SK-N-MC (cell line): ENCODE measurements around the gene DUSP9.

Source experiments
- DNase-seq: peaks from one replicate; pipeline ENCODE4 v3.0.0-alpha.2; 2011; ENCODE audit warnings: low read depth, low spot score
- H3K27ac ChIP-seq: fragments of 200-600 bp; sonication (generic); 2 replicates; pipeline ENCODE4 v1.5.1; 2016; ENCODE audit warnings: mixed run types
- H3K36me3 ChIP-seq: fragments of 200-600 bp; sonication (generic); 2 replicates; pipeline ENCODE4 v1.6.1; 2017; ENCODE audit warnings: antibody characterized with exemption, low read length, mixed read lengths; ENCODE audit not compliant: insufficient read depth
- H3K4me3 ChIP-seq: fragments of 200-600 bp; sonication (generic); 2 replicates; pipeline ENCODE4 v1.5.1; 2016
- H3K9ac ChIP-seq: fragments of 200-600 bp; sonication (generic); 2 replicates; pipeline ENCODE4 v1.8.0; 2017; ENCODE audit warnings: mixed run types, mixed read lengths; ENCODE audit not compliant: insufficient read length
- H3K9me3 ChIP-seq: fragments of 200-600 bp; sonication (generic); 2 replicates; pipeline ENCODE4 v1.6.1; 2017; ENCODE audit warnings: low read depth, mild to moderate bottlenecking, antibody characterized with exemption, low read length, moderate library complexity, mixed read lengths
- EZH2 ChIP-seq: fragments of 200-600 bp; sonication (generic); IDR thresholded peaks from one replicate; pipeline ENCODE4 v1.6.1; 2017; ENCODE audit warnings: antibody characterized with exemption
- FOXP2 ChIP-seq: optimal IDR thresholded peaks from 2 replicates; pipeline ENCODE3; 2011; ENCODE audit warnings: mild to moderate bottlenecking, moderate library complexity; ENCODE audit not compliant: insufficient read depth; ENCODE audit errors: extremely low read length, control extremely low read depth
- POLR2AphosphoS5 ChIP-seq: IDR thresholded peaks from 2 replicates; pipeline ENCODE4 v1.6.1; 2012; ENCODE audit warnings: mild to moderate bottlenecking, low read depth, low read length, borderline replicate concordance

DUSP9 gene

GRCh38 chrX:153621949-153622598 is 24.9 kb upstream of the DUSP9 start:
- H3K9ac ChIP-seq = no peak overlapping the region

GRCh38 chrX:153622661-153623309 is 24.2 kb upstream of the DUSP9 start:
- no peak for TF ChIP-seq POLR2AphosphoS5
- TF ChIP-seq FOXP2 = no peak
- TF ChIP-seq EZH2 = no peak
- no peak for DNase-seq
- Histone ChIP-seq H3K36me3 (no peaks in the 10 kb centered on the region), H3K9me3 (no peaks in the 10 kb centered on the region), H3K27ac (no peak overlapping the region), H3K4me3 (no peak overlapping the region), H3K9ac (no peak overlapping the region)

More at GRCh38 chrX:153621949-153622598, 24.9 kb upstream of the DUSP9 start:
- Histone ChIP-seq H3K36me3 (no peaks in the 10 kb centered on the region), H3K4me3 (no peak overlapping the region), H3K27ac (no peak overlapping the region), H3K9me3 (no peaks in the 10 kb centered on the region)
- TF ChIP-seq EZH2 = no peak
- no peak for TF ChIP-seq POLR2AphosphoS5
- TF ChIP-seq FOXP2 = no peak
- no peak for DNase-seq

GRCh38 chrX:153623310-153624029 is 23.5 kb upstream of the DUSP9 start:
- no peak for DNase-seq
- Histone ChIP-seq H3K9ac (no peak overlapping the region), H3K4me3 (no peak overlapping the region), H3K27ac (no peak overlapping the region), H3K9me3 (no peaks in the 10 kb centered on the region), H3K36me3 (no peaks in the 10 kb centered on the region)
- TF ChIP-seq EZH2 (no peak), FOXP2 (no peak), POLR2AphosphoS5 (no peak)

GRCh38 chrX:153624196-153625091 is 22.6 kb upstream of the DUSP9 start:
- Histone ChIP-seq H3K9ac (no peak overlapping the region), H3K4me3 (no peak overlapping the region), H3K36me3 (no peaks in the 10 kb centered on the region), H3K9me3 (no peaks in the 10 kb centered on the region), H3K27ac (no peak overlapping the region)
- TF ChIP-seq FOXP2 = no peak
- no peak for DNase-seq

- TF ChIP-seq POLR2AphosphoS5 (no peak), FOXP2 (no peak), EZH2 (no peak)
- Histone ChIP-seq H3K4me3 (no peak overlapping the region), H3K9ac (no peak overlapping the region), H3K27ac (no peak overlapping the region), H3K36me3 (no peaks in the 10 kb centered on the region), H3K9me3 (no peaks in the 10 kb centered on the region)
- no peak for DNase-seq
Observed at GRCh38 chrX:153625271-153626024, 21.6 kb upstream of the DUSP9 start.

GRCh38 chrX:153626025-153626633 is 20.9 kb upstream of the DUSP9 start:
- no peak for DNase-seq
- no peaks in the 10 kb centered on the region for H3K36me3 ChIP-seq
- H3K4me3 ChIP-seq = no peak overlapping the region
- TF ChIP-seq POLR2AphosphoS5 (no peak), EZH2 (no peak), FOXP2 (no peak)
- H3K9ac ChIP-seq = no peak overlapping the region
- H3K9me3 ChIP-seq = no peaks in the 10 kb centered on the region
- no peak overlapping the region for H3K27ac ChIP-seq
